ENCODE measurements around the gene ELP5.

- TF ChIP-seq CTCF (IDR thresholded peaks at IDR 0.05) (no peak), POLR2A (IDR thresholded peaks at IDR 0.05) (no peak)
These were observed 31.6 kb downstream of the ELP5 start for GRCh38 chr17:7283471-7284216.
